Measurements from ENCODE around the gene RNF224.
"Not testable (repeated sequence)": the region's sequence is repeated elsewhere in the genome, so short reads cannot be mapped to it uniquely, and the experiment has no call there.

RNF224 gene

DNA sequence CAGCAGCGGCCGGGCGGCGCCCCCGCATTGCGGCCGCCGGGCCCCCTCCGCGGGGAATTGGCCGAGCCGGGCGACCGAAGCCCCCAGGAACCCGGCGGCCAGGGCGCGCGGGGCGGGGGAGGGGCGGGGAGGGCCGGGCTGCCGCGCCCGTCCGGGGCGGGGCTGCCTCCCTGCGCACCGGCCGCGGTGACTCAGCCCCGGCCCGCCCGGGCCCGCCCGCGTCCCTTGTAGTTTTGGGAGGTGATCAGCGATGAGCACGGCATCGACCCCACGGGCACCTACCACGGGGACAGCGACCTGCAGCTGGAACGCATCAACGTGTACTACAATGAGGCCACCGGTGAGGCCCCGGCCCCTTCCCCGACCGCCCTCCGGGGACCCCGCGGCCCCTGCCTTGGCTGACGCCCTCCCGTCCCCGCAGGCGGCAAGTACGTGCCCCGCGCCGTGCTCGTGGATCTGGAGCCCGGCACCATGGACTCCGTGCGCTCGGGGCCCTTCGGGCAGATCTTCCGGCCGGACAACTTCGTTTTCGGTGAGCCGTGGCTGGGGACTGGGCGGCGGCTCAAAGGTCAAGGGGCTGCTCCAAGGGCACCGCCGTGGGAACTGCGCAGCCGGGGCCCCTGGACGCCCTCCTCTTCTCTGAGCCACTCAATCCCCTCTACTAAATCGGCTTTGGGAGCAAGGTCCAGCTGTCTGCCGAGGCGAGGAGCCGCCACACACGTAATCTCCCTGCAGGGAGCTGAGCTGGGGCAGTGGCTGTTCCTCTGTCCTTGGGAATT, 14.4 kb downstream of the RNF224 start:
- DNase-seq, result peak; percentile 56 to 60

DNA sequence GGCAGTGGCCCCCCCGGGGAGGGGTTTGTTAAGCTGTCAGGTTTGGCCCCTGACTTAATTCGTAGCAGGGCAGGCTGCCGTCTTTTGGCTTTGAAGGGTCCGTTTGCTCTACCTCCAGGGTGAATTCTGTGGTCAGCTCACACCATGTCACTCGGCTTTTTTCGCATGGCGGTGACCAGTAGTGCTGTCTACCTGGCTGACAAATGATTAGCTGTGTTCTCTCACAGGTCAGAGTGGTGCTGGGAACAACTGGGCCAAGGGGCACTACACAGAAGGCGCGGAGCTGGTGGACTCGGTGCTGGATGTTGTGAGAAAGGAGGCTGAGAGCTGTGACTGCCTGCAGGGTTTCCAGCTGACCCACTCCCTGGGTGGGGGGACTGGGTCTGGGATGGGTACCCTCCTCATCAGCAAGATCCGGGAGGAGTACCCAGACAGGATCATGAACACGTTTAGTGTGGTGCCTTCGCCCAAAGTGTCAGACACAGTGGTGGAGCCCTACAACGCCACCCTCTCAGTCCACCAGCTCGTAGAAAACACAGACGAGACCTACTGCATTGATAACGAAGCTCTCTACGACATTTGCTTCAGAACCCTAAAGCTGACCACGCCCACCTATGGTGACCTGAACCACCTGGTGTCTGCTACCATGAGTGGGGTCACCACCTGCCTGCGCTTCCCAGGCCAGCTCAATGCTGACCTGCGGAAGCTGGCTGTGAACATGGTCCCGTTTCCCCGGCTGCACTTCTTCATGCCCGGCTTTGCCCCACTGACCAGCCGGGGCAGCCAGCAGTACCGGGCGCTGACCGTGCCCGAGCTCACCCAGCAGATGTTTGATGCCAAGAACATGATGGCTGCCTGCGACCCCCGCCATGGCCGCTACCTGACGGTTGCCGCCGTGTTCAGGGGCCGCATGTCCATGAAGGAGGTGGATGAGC, 15.2 kb downstream of the RNF224 start:
- no peak for DNase-seq

DNA sequence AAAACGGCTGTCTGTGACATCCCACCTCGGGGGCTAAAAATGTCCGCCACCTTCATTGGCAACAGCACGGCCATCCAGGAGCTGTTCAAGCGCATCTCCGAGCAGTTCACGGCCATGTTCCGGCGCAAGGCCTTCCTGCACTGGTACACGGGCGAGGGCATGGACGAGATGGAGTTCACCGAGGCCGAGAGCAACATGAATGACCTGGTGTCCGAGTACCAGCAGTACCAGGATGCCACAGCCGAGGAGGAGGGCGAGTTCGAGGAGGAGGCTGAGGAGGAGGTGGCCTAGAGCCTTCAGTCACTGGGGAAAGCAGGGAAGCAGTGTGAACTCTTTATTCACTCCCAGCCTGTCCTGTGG, 15.9 kb downstream of the RNF224 start:
- not testable (repeated sequence) for DNase-seq

DNA sequence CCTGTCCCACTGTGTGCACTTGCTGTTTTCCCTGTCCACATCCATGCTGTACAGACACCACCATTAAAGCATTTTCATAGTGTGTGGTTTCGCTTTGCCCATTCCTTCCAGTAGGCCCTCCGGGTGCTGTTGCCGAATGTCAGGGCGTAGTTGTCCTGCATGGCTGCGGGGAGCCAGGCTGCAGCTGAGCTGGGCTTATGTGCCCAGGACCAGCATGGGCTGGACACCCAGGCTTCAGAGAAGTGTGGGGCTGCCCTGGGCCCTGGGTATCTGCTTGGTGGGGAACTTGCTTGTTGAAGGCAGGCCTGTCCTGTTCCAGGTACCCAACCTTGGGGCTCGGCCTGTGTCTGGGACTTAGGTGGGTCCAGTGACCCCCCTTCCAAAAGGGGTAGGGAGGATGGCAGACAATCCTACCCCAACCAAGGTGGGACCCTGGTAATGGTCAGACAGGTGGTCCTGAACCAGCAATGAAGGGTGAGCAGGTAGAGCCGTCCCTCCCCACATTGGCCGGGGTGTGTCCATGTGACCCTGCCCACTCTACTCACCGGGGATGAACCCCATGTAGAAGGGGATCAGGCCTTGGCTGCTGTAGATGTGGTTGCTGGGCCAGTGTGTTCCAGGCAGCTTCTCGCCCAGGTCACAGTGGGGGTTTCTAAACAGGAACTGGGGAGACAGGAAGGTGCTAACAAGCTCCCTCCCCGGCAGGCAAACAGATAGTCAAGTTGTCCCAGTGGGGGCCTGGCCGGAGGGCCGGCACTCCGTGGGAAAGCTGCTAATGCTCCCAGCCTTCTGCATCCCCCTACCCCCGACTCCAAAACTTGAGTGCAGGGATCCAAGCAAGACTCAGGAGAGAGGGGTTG, 16.6 kb downstream of the RNF224 start:
- no peak for DNase-seq

DNA sequence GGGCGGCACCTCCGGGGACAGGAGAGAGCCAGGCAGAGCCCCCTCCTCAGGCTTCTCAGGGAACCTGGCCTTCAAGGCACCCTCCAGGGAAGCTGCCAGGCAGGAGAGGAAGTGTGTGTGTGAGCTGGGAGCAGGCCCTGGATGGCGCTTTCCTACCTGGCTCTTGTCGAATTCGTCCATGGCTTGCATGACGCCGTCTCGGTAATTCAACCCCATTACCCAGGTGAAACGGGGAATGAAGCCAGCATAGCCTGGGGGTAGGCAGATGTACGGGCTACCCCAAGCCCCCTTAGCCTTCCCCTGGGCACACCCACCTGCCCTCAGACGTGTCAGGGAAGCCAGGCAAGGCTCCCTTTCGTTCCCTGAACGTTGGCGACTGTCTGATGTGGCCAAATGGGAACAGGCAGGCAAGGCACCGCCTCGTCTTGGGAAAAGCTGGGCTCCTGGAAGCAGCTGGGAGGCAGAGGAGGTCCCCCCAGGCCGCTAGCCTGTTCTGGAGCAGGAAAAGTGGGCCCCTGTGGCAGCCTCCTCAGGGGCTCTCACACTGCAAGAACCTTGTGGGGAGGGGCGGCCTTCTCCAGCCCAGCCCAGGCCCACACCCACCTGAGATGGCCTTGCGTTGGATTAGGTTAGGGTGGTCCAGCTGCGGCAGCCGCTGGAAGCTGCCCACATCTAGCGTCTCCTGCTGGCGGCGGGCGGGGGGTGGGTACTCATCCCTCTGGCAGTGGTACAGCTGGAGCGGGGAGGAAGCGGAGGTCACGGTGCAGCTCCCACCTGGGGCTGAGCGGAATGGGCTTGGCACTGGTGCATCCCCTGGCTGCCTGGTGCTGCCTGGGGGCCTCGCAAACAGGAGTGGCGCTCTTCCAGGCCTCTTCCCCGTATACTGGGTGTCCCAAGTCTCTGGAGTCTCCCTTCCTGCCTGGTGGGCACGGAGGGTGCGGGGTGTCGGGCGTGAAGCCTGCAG, 17.5 kb downstream of the RNF224 start:
- DNase-seq, result no peak

DNA sequence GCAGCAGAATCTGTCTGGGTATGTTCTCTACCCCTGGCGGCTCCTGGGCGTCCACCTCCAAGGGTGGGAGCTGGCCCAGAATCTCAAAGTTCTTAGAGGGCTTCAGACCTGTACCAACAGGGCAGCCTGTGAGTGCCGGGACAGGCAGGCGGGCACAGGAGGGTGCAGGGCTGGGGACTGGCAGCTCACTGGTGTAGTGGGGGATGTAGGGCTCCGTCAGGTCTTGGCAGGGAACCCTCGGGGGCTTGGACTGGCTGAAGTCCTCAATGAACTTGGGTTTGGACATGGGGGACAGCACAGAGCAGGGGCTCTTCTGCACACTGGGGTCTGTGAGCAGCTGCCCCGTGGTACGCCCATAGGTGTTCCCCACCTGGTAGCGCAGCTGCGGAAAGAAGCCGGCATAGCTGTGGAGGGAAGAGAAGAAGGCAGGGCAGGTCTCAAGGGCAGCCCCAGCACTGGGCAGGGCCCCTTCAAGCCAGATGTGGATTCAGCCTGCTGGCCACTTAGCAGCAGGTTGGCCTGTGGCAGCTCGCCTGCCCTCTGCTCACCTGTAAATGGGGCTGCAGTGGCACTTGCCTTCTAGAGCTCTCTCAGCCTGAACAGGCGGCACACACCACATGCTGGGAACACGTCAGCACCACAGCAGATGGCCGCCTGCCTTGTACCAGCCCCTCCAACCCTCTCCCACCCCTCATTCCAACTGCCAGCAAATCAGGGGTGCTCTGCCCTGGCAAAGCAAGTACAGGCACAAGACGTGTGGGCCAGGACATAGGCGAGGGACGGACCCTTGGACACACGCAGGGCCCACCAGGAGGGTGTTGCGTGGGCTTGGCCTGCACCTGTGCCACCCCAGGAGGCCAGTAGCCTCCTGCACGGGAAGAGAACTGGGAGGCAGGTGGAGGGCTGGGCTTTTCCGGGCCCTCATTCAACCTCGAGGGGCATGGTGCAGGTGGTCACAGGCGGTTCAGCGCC, 18.4 kb downstream of the RNF224 start:
- no peak for DNase-seq

DNA sequence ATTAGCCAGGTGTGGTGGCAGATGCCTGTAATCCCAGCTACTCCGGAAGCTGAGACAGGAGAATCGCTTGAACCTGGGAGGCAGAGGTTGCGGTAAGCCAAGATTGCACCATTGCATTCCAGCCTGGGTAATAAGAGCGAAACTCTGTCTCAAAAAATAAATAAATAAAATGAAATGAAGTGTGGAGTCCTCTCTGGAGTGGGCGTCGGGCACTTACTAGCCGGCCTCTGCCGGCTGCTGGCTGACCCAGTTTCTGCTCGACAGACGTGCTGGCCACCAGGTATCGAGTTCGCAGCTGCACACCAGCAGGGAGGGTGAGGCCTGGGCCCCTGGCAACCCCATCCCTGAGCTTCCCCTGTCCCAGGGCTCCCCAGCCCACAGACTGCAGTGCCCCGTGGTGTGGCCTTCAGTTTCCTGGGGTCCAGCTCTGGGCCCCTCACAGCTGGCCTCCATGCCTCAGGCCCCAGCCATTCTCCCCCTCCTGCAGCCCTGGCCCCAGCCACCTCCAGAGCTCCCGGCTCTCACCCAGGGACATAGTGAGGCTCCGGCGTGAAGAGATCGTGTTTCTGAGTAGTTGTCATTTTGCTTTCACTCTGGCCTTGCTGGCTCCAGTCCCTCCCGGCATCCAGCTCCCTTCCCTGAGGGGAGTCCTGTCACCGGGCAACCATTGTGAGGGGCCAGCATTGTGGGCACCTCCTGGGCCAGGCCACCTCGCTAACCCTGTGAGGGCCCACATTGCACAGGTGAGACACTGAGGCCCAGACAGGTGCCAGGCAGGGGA, 20.0 kb downstream of the RNF224 start:
- DNase-seq, result no peak

DNA sequence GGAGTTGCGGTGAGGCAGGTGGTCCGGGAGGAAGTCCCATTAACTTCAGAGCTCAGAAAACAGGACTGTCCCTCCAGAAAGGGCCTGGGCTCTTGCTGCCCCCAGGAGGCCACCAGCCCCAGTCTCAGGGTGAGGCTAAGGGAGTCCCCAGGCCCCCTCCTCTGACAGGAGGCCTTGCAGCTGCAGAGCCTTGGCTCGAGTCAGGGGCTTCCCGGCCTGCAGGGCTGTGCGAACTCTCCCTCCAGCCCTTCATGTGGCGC, 20.5 kb downstream of the RNF224 start:
- DNase-seq, result no peak

DNA sequence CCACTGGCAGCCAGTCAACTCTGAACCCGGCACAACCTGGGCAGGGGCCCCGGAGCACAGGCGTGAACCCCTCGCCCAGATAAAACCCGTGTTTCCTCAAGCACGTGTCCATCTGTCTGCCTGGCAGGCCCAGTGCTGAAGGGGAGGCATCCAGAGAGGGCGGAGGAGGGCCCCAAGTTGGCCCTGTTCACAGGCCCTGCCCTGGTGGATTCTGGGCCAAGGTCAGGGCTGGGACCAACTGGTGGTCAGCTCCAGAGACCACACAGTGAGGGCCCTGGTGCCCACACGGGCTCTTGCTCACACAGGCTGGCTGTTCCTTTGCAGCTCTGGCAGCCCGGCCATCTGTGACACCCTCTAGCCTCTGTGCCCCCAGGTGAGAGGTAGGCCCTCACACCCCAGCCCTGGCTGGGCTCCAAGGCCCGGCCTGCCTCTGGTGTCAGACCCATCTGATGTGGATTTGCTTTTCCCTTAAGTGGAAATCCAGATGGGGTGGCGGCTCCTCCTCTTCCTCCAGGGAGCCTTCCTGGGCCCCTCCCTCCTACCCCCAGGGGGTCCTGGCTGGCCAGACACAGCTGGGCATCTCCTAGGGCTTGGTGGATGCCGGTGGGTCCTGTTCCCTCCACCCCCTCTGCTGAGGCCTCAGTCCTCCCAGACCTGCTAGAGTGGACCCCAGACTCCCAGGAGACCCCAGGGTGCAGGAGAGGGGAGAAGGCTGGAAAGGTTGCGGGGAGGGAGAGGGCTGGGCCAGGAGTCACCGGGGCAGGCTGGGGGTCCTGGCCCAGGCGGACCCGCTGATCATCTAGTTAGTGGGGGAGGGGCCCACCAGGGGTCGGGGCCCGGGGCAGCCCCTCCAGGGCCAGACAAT, 23.3 kb downstream of the RNF224 start:
- DNase-seq, result no peak

DNA sequence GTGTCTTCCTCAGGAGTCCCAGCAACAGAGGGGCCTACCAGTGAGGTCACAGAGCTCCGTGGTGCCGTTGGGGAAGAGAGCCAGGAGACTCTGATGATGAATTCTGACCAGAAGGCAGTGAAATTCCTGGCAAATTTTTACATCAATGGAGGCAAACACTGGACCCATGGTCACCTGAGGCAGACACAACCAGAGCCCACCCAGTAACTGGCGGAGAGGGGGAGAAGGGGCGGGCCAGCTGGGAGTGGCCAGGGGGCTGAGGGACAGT, 23.8 kb downstream of the RNF224 start, which contains the start of gene STPG3:
Gene STPG3 (plus strand): TSS at position 93 of the 268 bp plus-strand sequence. CDS start 1 bp downstream, at position 94.
- no peak for DNase-seq

DNA sequence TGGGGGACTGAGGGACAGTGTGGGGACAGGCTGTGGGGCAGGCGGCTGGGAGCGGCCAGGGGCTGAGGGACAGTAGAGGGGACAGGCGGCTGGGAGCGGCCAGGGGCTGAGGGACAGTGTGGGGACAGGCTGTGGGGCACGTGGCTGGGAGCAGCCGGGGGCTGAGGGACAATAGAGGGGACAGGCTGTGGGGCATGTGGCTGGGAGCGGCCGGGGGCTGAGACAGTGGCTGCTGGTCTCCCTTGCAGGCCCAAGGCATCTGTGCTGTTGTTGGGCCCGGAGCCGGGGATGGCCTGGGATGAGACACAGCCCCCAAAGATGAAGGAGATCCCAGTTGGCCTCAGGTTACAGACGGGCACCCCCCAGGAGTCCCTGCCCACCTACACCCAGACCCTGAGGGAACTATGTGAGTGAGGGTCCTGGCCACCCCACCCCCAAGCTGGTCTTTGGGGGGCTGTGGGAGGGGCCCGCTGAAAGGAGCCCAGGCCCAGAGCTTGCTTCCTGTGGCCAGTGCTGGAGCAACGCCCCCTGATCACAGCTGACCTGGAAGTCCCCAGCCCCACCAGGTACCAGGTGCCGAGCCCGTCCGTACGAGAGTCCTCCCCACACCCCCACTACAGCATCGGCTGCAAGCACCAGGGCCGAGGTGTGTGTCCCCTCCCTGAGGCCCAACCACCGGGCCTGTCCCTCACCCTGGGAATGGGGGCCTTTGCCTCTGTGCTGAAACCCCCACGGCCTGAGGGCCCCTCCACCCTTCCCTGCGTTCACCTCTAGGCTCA, 24.4 kb downstream of the RNF224 start:
- DNase-seq, result no peak

DNA sequence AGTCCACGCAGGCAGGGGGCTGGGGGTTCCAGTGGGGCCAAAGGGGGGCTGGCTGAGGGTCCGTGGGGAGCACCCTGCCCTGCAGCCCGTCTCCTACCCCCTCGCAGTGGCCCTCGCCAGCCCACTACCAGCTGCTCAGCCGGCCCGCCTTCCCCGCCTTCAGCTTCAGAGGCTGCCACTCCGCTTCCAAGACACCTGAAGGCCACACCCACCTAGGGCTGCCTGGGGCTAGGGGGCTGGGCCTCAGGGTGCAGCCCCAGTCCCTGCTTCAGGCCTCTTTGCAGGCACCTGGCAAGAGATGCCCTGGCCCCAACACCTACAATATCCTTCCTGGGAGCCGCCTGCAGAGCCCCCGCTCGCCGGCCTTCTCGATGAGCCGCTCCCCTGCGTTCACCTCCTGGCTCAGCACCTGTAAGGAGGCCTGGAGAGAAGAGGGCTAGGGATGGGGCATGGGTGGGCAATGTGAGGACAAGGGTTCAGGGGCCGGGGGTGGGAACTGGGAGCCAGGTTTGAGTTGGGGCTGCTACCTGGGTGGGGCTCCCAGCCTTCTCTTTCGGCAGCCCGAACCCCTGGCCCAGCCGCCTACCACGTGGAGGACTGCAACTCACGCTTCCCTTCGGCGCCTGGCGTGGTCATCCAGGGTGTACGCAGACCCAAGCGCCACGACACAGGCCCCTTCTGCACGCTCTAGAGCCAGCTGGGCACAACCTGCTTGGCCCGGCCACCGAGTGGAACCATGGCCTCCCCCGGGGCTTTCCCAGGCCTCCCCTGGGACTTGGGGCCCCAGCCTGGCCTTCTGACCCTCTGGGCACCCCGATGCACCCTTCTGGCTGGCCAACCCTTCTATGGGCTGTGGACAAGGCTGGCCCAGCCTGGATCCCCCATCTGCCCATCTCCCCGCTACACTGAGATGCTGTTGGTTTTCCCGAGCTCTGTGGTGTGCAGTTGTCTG, 25.5 kb downstream of the RNF224 start:
- no peak for DNase-seq

DNA sequence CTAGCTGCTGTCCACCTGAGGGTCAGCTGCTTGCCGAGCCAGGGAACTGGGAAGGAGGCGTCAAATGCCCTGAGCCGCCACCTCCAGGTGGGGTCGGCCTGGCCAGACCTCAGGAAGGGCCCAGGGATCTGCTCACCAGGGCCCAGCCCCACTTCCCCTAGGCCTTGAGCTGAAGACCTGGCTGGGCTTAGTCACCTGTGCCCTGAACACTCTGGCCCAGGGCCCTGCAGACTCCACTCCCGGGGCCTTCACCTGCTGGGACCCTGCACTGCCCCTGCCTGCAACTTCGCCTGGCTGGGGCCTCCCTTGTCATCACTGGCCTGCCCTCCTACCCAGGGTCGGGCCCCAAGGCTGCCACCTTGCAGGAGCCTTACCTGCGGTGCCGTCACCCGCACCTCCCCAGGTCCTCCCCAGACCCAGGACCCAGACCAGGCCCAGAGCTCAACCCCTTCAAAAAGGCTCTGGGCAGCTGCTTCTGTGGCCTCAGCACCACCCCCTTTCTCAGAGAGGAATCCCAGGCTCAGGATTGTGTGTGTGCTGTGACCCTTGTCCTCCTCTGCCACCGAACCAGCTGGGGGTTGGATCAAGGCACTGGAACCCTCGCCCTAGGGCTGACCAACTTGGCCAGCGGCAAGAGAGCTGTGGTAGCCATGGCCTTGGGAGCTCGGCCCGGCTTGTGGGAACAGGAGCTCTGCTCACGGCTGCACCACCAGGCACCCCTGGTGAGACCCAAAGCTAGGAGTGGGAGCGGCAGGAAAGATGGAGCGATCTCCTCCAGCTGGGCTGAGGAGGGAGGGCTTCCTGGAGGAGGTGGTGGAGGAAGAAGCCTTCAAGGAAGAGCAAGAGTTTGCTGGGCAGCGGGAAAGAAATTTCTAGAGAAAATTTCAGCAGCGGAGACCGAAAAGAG, 26.7 kb downstream of the RNF224 start:
- DNase-seq, result no peak

DNA sequence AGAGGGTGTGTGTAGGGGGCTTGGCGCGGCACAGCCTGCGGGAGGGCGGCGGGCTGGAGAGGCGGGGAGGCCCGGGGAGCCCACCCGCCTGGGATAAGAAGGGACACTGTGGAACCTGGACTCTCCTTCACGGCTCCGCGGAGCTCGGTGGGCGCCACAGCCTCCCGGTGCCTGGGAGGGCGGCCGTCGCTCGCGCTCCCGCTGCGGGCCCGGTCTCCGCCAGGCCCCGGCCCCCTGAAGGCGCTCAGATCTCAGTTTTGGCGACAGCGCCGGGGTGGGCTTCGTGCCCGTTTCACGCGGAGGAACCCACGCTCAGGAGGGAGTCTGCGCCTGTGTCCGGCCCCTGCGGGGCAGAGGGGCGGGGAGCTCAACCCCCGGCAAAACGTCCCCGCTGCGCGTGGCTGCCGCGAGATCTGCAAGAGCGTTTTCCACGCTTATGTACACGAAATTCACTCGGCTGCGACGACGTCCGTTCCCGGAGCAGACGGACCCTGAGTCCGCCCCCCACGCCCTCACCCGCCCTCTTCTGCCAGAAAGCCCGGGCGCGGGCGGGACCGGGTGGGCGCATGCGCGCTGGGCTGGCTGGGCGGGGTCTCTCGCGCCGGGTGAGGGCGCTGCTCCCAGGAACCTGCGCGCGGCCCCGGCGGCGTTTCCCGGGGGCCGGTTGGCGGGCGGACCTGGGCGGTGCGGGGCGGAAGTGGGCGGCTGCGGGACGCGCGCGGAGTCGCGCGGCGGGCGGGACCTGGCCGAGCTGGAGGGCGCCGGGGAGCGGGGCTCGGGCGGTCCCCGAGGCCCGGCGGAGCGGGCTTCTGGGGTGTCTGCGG, 27.5 kb downstream of the RNF224 start, which contains the start of gene NELFB:
Gene NELFB (plus strand): TSS at position 704 of the 824 bp plus-strand sequence.
- DNase-seq, result peak; percentile 92 to 95

All from CD4-positive, alpha-beta T cell treated with Interleukin-4 for 1 hour (primary cell).